Breast epithelium (tissue), 3 donors: ENCODE data around the gene ZNF302.

Experiments used
- POLR2A ChIP-seq: fragments of 450-650 bp; IDR thresholded peaks from one replicate; pipeline ENCODE4 v1.6.1; 2016; ENCODE audit warnings: antibody characterized with exemption, mild to moderate bottlenecking, moderate library complexity
- POLR2AphosphoS5 ChIP-seq, 3 donors: sonication (generic); formaldehyde crosslinking; IDR thresholded peaks; one replicate each; pipeline ENCODE4 v1.6.1; 2017; ENCODE audit warnings: antibody characterized with exemption in 3 of 3
- TF ChIP-seq, protein P1 (sequence below), 3 donors: fragments of 450-650 bp; IDR thresholded peaks; one replicate each; pipeline ENCODE4 v1.5.1; 2016 to 2017; ENCODE audit warnings: antibody characterized with exemption in 3 of 3, mild to moderate bottlenecking in 3 of 3, moderate library complexity in 3 of 3

DNA sequence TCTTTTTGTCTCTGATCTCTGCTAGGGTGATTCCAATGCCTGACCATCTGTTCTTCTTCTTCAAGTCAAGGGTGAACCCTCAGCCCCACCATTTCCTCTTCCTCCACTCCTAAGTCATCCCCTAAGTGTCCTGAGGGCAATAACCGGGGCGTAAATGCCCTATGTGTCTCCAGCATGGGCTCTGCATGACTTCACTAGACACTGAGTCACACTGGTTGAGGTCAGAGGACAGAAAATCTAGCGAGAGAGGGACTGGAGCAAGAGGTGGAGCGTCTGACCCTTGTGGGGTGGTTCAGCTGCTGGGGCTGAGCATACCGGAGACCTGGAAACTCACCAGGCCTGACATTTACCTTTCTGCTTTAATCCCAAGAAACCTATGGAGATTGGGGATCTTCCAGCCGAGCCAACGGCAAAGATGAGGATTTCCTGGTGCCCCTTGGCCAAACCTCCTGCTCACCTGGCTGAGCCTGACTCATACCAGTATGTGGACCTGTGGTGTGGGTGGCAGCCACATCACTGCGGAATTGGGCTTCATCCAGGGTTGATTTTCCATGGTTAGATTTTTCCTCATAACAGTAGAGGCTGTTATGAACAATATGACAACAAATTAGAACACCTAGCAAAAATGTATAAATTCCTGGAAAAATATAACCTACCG lies 27.5 kb upstream of the ZNF302 start:
- TF ChIP-seq, protein P1, sequence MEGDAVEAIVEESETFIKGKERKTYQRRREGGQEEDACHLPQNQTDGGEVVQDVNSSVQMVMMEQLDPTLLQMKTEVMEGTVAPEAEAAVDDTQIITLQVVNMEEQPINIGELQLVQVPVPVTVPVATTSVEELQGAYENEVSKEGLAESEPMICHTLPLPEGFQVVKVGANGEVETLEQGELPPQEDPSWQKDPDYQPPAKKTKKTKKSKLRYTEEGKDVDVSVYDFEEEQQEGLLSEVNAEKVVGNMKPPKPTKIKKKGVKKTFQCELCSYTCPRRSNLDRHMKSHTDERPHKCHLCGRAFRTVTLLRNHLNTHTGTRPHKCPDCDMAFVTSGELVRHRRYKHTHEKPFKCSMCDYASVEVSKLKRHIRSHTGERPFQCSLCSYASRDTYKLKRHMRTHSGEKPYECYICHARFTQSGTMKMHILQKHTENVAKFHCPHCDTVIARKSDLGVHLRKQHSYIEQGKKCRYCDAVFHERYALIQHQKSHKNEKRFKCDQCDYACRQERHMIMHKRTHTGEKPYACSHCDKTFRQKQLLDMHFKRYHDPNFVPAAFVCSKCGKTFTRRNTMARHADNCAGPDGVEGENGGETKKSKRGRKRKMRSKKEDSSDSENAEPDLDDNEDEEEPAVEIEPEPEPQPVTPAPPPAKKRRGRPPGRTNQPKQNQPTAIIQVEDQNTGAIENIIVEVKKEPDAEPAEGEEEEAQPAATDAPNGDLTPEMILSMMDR (IDR thresholded peaks at IDR 0.05): no peak
- TF ChIP-seq POLR2AphosphoS5 (IDR thresholded peaks at IDR 0.05): no peak
- no peak for TF ChIP-seq POLR2A
